KMS-11 (cell line): ENCODE results near the gene SLC66A2.

Experiments used
- H2AFZ ChIP-seq: fragments of 200-600 bp; sonication (generic); 2 replicates; pipeline ENCODE4 v1.6.1; 2016; ENCODE audit warnings: antibody characterized with exemption, mixed run types, low read depth
- H3K27ac ChIP-seq: fragments of 200-600 bp; sonication (generic); 2 replicates; pipeline ENCODE4 v1.6.1; 2016; ENCODE audit warnings: mild to moderate bottlenecking, mixed run types
- H3K27me3 ChIP-seq: fragments of 200-600 bp; sonication (generic); 2 replicates; pipeline ENCODE4 v1.6.1; 2017; ENCODE audit warnings: mild to moderate bottlenecking, low read depth, mixed run types, moderate library complexity; ENCODE audit not compliant: insufficient read depth
- H3K36me3 ChIP-seq: fragments of 200-600 bp; sonication (generic); 2 replicates; pipeline ENCODE4 v1.6.1; 2017; ENCODE audit warnings: mild to moderate bottlenecking, mixed run types; ENCODE audit not compliant: insufficient read depth
- H3K4me1 ChIP-seq: fragments of 200-600 bp; sonication (generic); 2 replicates; pipeline ENCODE4 v1.6.1; 2016; ENCODE audit warnings: mild to moderate bottlenecking, low read depth, mixed run types; ENCODE audit not compliant: poor library complexity, severe bottlenecking
- H3K4me2 ChIP-seq: fragments of 200-600 bp; sonication (generic); 2 replicates; pipeline ENCODE4 v1.7.0; 2016; ENCODE audit warnings: mild to moderate bottlenecking, mixed run types
- H3K4me3 ChIP-seq: fragments of 200-600 bp; sonication (generic); IDR thresholded peaks from 2 replicates; pipeline ENCODE4 v1.6.1; 2017; ENCODE audit warnings: low read depth, low read length, mixed read lengths; ENCODE audit not compliant: insufficient read depth
- H3K79me2 ChIP-seq: fragments of 200-600 bp; sonication (generic); 2 replicates; pipeline ENCODE4 v1.6.1; 2016; ENCODE audit warnings: low read depth, mixed run types; ENCODE audit not compliant: insufficient read depth
- H3K9ac ChIP-seq: fragments of 200-600 bp; sonication (generic); 2 replicates; pipeline ENCODE4 v1.6.1; 2016; ENCODE audit warnings: mild to moderate bottlenecking, mixed run types
- H4K20me1 ChIP-seq: fragments of 200-600 bp; sonication (generic); 2 replicates; pipeline ENCODE4 v1.6.1; 2016; ENCODE audit warnings: mild to moderate bottlenecking, mixed run types; ENCODE audit not compliant: insufficient read depth
- CTCF ChIP-seq: fragments of 200-600 bp; sonication (generic); conservative IDR thresholded peaks from 2 replicates; pipeline ENCODE4 v1.6.1; 2017; ENCODE audit warnings: low read depth, mild to moderate bottlenecking, antibody characterized with exemption, low read length, moderate library complexity, mixed read lengths

Gene SLC66A2

GRCh38 chr18:79916128-79916494, 35.3 kb downstream of the SLC66A2 start:
- H3K27me3 ChIP-seq: no peaks in the 10 kb centered on the region
- H3K4me2 ChIP-seq: no peak overlapping the region
- no peak for TF ChIP-seq CTCF
- no peaks in the 10 kb centered on the region for H3K4me1 ChIP-seq
- H3K36me3 ChIP-seq: no peaks in the 10 kb centered on the region; the same call in 1 of the 2 replicates
- no peak overlapping the region for H2AFZ ChIP-seq
- no peaks in the 10 kb centered on the region for H4K20me1 ChIP-seq
- no peaks in the 10 kb centered on the region for H3K79me2 ChIP-seq
- no peak overlapping the region for H3K4me3 ChIP-seq
- H3K27ac ChIP-seq: no peak overlapping the region
- no peak overlapping the region for H3K9ac ChIP-seq

- H3K36me3 ChIP-seq: no peaks in the 10 kb centered on the region; the same call in 1 of the 2 replicates
- H3K4me1 ChIP-seq: no peaks in the 10 kb centered on the region
- no peak overlapping the region for H3K27ac ChIP-seq
- no peaks in the 10 kb centered on the region for H3K27me3 ChIP-seq
- H3K79me2 ChIP-seq: no peaks in the 10 kb centered on the region
- H3K4me3 ChIP-seq: no peak overlapping the region
- no peak overlapping the region for H3K4me2 ChIP-seq
- H4K20me1 ChIP-seq: no peaks in the 10 kb centered on the region
- no peak overlapping the region for H2AFZ ChIP-seq
- no peak for TF ChIP-seq CTCF
- H3K9ac ChIP-seq: no peak overlapping the region
Measured at GRCh38 chr18:79915161-79916127, 36.0 kb downstream of the SLC66A2 start.

GRCh38 chr18:79914614-79915160, 36.8 kb downstream of the SLC66A2 start:
- Histone ChIP-seq H3K27me3 (no peaks in the 10 kb centered on the region), H4K20me1 (no peaks in the 10 kb centered on the region), H2AFZ (no peak overlapping the region), H3K4me1 (no peaks in the 10 kb centered on the region), H3K27ac (no peak overlapping the region), H3K4me3 (no peak overlapping the region), H3K79me2 (no peaks in the 10 kb centered on the region), H3K4me2 (no peak overlapping the region), H3K9ac (no peak overlapping the region), H3K36me3 (no peaks in the 10 kb centered on the region; the same call in 1 of the 2 replicates)
- no peak for TF ChIP-seq CTCF

GRCh38 chr18:79912994-79913831, 38.2 kb downstream of the SLC66A2 start:
- no peaks in the 10 kb centered on the region for H3K79me2 ChIP-seq
- no peak overlapping the region for H2AFZ ChIP-seq
- no peak overlapping the region for H3K9ac ChIP-seq
- H3K4me3 ChIP-seq: no peak overlapping the region
- no peaks in the 10 kb centered on the region for H3K27me3 ChIP-seq
- no peak for TF ChIP-seq CTCF
- no peaks in the 10 kb centered on the region for H3K4me1 ChIP-seq
- H3K27ac ChIP-seq: no peak overlapping the region
- no peaks in the 10 kb centered on the region for H3K36me3 ChIP-seq
- no peak overlapping the region for H3K4me2 ChIP-seq
- H4K20me1 ChIP-seq: no peaks in the 10 kb centered on the region
